SK-N-SH (cell line): ENCODE measurements around the gene CEP290. TPM values are rescaled to one million over a fixed set of nuclear protein-coding genes. Genes with fewer than 3 reads are reported as not detected.

Experiments
- CTCF ChIA-PET: fragments of 300-600, 350-600 bp; formaldehyde crosslinking; extraction: SDS; loops from one replicate; lab custom pipeline; 2021; lab: Yijun Ruan, JAX
- POLR2A ChIA-PET: fragments of 350-600 bp; sonication (Branson Sonifier 250); formaldehyde crosslinking; extraction: SDS; loops from one replicate; lab custom pipeline; 2020; ENCODE audit warnings: antibody characterized with exemption, inconsistent platforms; lab: Yijun Ruan, JAX
- DNase-seq: peaks from one replicate; pipeline ENCODE4 v3.0.0; 2012
- H2AFZ ChIP-seq: fragments of 200-600 bp; sonication (generic); 2 replicates; pipeline ENCODE4 v1.8.1; 2016; ENCODE audit warnings: antibody characterized with exemption, mild to moderate bottlenecking, low read depth
- H3F3A ChIP-seq: fragments of 200-600 bp; sonication (generic); replicated peaks from 2 replicates; pipeline ENCODE3; 2016; ENCODE audit warnings: antibody characterized with exemption, mild to moderate bottlenecking; ENCODE audit not compliant: insufficient read depth
- H3K27ac ChIP-seq, 2 experiments: fragments of 200-500 bp in 1 of 2; fragments of 200-600 bp in 1 of 2; sonication (Bioruptor generic) in 1 of 2; sonication (generic), shearing (Covaris generic) in 1 of 2; 2 replicates each; pipeline versions ENCODE4 v1.5.1 to v1.6.1; 2014 to 2016; ENCODE audit warnings: low read depth in 2 of 2, inconsistent platforms in 1 of 2, low read length in 1 of 2, mild to moderate bottlenecking in 1 of 2, mixed read lengths in 1 of 2
- H3K27me3 ChIP-seq: fragments of 200-600 bp; sonication (generic), shearing (Covaris generic); 2 replicates; pipeline ENCODE4 v1.6.1; 2016; ENCODE audit warnings: mixed run types; ENCODE audit not compliant: insufficient read depth
- H3K36me3 ChIP-seq, 2 experiments: fragments of 200-500 bp in 1 of 2; fragments of 200-600 bp in 1 of 2; sonication (Bioruptor generic) in 1 of 2; sonication (generic) in 1 of 2; replicated peaks in 1 of 2; 2 replicates each; pipeline versions ENCODE3 to v1.5.1; 2014 to 2016; ENCODE audit warnings: low read length in 1 of 2, mild to moderate bottlenecking in 1 of 2; ENCODE audit not compliant: insufficient read depth in 2 of 2, control insufficient read depth in 1 of 2
- H3K4me1 ChIP-seq, 2 experiments: fragments of 200-500 bp in 1 of 2; fragments of 200-600 bp in 1 of 2; sonication (Bioruptor generic) in 1 of 2; sonication (generic), shearing (Covaris generic) in 1 of 2; 2 replicates each; pipeline versions ENCODE4 v1.5.1 to v1.6.1; 2014 to 2016; ENCODE audit warnings: low read depth in 1 of 2, low read length in 1 of 2, mixed run types in 1 of 2; ENCODE audit not compliant: insufficient read depth in 2 of 2, control insufficient read depth in 1 of 2
- H3K4me2 ChIP-seq: fragments of 200-600 bp; sonication (generic), shearing (Covaris generic); 2 replicates; pipeline ENCODE4 v1.6.1; 2017; ENCODE audit warnings: mixed run types
- H3K4me3 ChIP-seq, 2 experiments: fragments of 200-500 bp in 1 of 2; fragments of 200-600 bp in 1 of 2; sonication (Bioruptor generic) in 1 of 2; sonication (generic), shearing (Covaris generic) in 1 of 2; 2 replicates each; pipeline versions ENCODE4 v1.5.1 to v1.8.1; 2014 to 2016; ENCODE audit warnings: low read depth in 2 of 2, inconsistent platforms in 1 of 2, low read length in 1 of 2, mild to moderate bottlenecking in 1 of 2, mixed read lengths in 1 of 2, moderate library complexity in 1 of 2
- H3K79me2 ChIP-seq: fragments of 200-600 bp; sonication (generic); 2 replicates; pipeline ENCODE4 v1.8.1; 2017; ENCODE audit warnings: mild to moderate bottlenecking; ENCODE audit not compliant: insufficient read depth
- H3K9ac ChIP-seq: fragments of 200-600 bp; sonication (generic); 2 replicates; pipeline ENCODE4 v1.6.1; 2017; ENCODE audit warnings: mixed run types
- H3K9me2 ChIP-seq: fragments of 200-600 bp; sonication (generic); 2 replicates; pipeline ENCODE4 v1.6.1; 2017; ENCODE audit warnings: mixed run types
- H3K9me3 ChIP-seq: fragments of 200-600 bp; sonication (generic); 2 replicates; pipeline ENCODE4 v1.6.1; 2017; ENCODE audit warnings: mixed run types, mild to moderate bottlenecking, moderate library complexity
- H4K20me1 ChIP-seq: fragments of 200-600 bp; sonication (generic); 2 replicates; pipeline ENCODE4 v1.6.1; 2017; ENCODE audit warnings: mild to moderate bottlenecking, mixed run types; ENCODE audit not compliant: insufficient read depth
- CTCF ChIP-seq: fragments of 200-600 bp; sonication (generic); IDR thresholded peaks from 2 replicates; pipeline ENCODE4 v1.6.1; 2017; ENCODE audit warnings: antibody characterized with exemption, mild to moderate bottlenecking, moderate library complexity
- EZH2phosphoT487 ChIP-seq: fragments of 200-600 bp; sonication (generic); IDR thresholded peaks from 2 replicates; pipeline ENCODE4 v1.6.1; 2017; ENCODE audit warnings: low read depth, mixed run types, mild to moderate bottlenecking, antibody characterized with exemption, moderate library complexity, borderline replicate concordance
- FOXJ3 ChIP-seq: sonication (generic); formaldehyde crosslinking; IDR thresholded peaks from 2 replicates; pipeline ENCODE4 v1.5.1; 2020; ENCODE audit warnings: mild to moderate bottlenecking, missing genetic modification reagents
- FOXM1 ChIP-seq: IDR thresholded peaks from 2 replicates; pipeline ENCODE4 v1.4.0; 2012; ENCODE audit warnings: low read depth, mild to moderate bottlenecking
- GATA2 ChIP-seq: sonication (generic); formaldehyde crosslinking; IDR thresholded peaks from 2 replicates; pipeline ENCODE4 v1.5.0; 2020; ENCODE audit warnings: mild to moderate bottlenecking, missing genetic modification reagents
- JUND ChIP-seq: IDR thresholded peaks from 2 replicates; pipeline ENCODE4 v1.4.0; 2012
- NRF1 ChIP-seq: IDR thresholded peaks from 2 replicates; pipeline ENCODE4 v1.6.1; 2012; ENCODE audit warnings: low read depth, mild to moderate bottlenecking, low read length
- RAD21 ChIP-seq: IDR thresholded peaks from 2 replicates; pipeline ENCODE4 v1.6.1; 2012; ENCODE audit warnings: mild to moderate bottlenecking, low read length
- RCOR1 ChIP-seq: fragments of 150-350 bp; IDR thresholded peaks from 2 replicates; pipeline ENCODE4 v1.6.1; 2017; ENCODE audit warnings: antibody characterized with exemption, low read length
- RFX5 ChIP-seq: IDR thresholded peaks from 2 replicates; pipeline ENCODE4 v1.6.1; 2012; ENCODE audit warnings: mild to moderate bottlenecking, improper control_type of control experiment, low read length
- SMC3 ChIP-seq: IDR thresholded peaks from 2 replicates; pipeline ENCODE4 v1.6.1; 2012; ENCODE audit warnings: low read depth, low read length, improper control_type of control experiment
- TCF12 ChIP-seq: IDR thresholded peaks from 2 replicates; pipeline ENCODE4 v1.4.0; 2012
- TEAD4 ChIP-seq: IDR thresholded peaks from 2 replicates; pipeline ENCODE4 v1.4.0; 2012; ENCODE audit warnings: mild to moderate bottlenecking, borderline replicate concordance; ENCODE audit not compliant: insufficient read depth
- USF2 ChIP-seq: fragments of 150-350 bp; IDR thresholded peaks from 2 replicates; pipeline ENCODE4 v1.6.1; 2017; ENCODE audit warnings: antibody characterized with exemption, low read length, low read depth, borderline replicate concordance
- YY1 ChIP-seq: IDR thresholded peaks from 2 replicates; pipeline ENCODE4 v1.4.0; 2012; ENCODE audit warnings: low read depth, mild to moderate bottlenecking
- ZBTB33 ChIP-seq: IDR thresholded peaks from 2 replicates; pipeline ENCODE4 v1.4.0; 2012; ENCODE audit warnings: low read depth, borderline replicate concordance
- WGBS: methylation state at CpG from one replicate; pipeline ENCODE4 v1.1.6; 2017; ENCODE audit warnings: low lambda C conversion rate; 5-methylcytosine and 5-hydroxymethylcytosine counted together
- polyA plus RNA-seq, 3 experiments: library from polyadenylated mRNA; depleted of rRNA; stranded (reverse); fragments of >200 nt; gene quantifications; 2 replicates each; pipeline ENCODE4 v1.2.3, GENCODE V29; 2012

The CEP290 gene
- polyA plus RNA-seq, 1 of the 3 experiments (the other 2 are of a cell fraction) = 8.9 TPM

GRCh38 chr12:88057994-88058718, 83.7 kb downstream of the CEP290 start:
- no peaks in the 10 kb centered on the region for H4K20me1 ChIP-seq
- no peak overlapping the region for H2AFZ ChIP-seq
- H3K9me2 ChIP-seq = no peaks in the 10 kb centered on the region
- no peaks in the 10 kb centered on the region; the same call in 1 of the 2 replicates for H3K9me3 ChIP-seq
- no peak overlapping the region for H3K9ac ChIP-seq
- POLR2A ChIA-PET = no interaction called here
- peaks cover 64 to 75% of the 10 kb centered on the region in 2 experiments for H3K36me3 ChIP-seq
- H3K4me2 ChIP-seq = no peak overlapping the region
- no peak overlapping the region for H3K4me3 ChIP-seq
- no peaks in the 10 kb centered on the region for H3F3A ChIP-seq
- CTCF ChIA-PET = no interaction called here
- 97% methylated on average over 4 of the region's 4 CpGs for WGBS
- DNase-seq = no peak
- no peaks in the 10 kb centered on the region; a peak in 1 of 4 replicates for H3K4me1 ChIP-seq
- TF ChIP-seq SMC3 = no peak
- no peak for TF ChIP-seq TEAD4
- no peak for TF ChIP-seq USF2
- TF ChIP-seq FOXM1 = no peak
- no peak for TF ChIP-seq FOXJ3 (CRISPR knock-in tag)
- TF ChIP-seq RFX5 = no peak
- no peak for TF ChIP-seq ZBTB33
- no peak for TF ChIP-seq NRF1
- no peak for TF ChIP-seq EZH2phosphoT487
- no peak for TF ChIP-seq CTCF
- no peak for TF ChIP-seq TCF12
- TF ChIP-seq YY1 = no peak
- no peak for TF ChIP-seq JUND
- TF ChIP-seq RAD21 = no peak
- TF ChIP-seq GATA2 = no peak
- TF ChIP-seq RCOR1 = no peak
- TF ChIP-seq, all 33 proteins: peak for 0
- Histone ChIP-seq H3K27ac (no peak overlapping the region), H3K79me2 (no peaks in the 10 kb centered on the region), H3K27me3 (no peaks in the 10 kb centered on the region)
